ENCODE measurements around the gene PPP1R16B. TPM values are rescaled to one million over a fixed set of nuclear protein-coding genes. Genes with fewer than 3 reads are reported as not detected.

Gene PPP1R16B
- total RNA-seq, 1 donor = not detected

GRCh38 chr20:38831995-38832620 lies 26.6 kb downstream of the PPP1R16B start:
- H3K27me3 ChIP-seq (ENCODE audit: insufficient read depth, low read length) = peaks cover 12% of the 10 kb centered on the region
- H3K4me2 ChIP-seq (ENCODE audit: insufficient read depth, low read length) = no peak overlapping the region
- H3K79me2 ChIP-seq (ENCODE audit: insufficient read depth, low read length) = no peaks in the 10 kb centered on the region
- no peaks in the 10 kb centered on the region for H3K9me3 ChIP-seq (ENCODE audit: low read depth, low read length)
- TF ChIP-seq, protein P1, sequence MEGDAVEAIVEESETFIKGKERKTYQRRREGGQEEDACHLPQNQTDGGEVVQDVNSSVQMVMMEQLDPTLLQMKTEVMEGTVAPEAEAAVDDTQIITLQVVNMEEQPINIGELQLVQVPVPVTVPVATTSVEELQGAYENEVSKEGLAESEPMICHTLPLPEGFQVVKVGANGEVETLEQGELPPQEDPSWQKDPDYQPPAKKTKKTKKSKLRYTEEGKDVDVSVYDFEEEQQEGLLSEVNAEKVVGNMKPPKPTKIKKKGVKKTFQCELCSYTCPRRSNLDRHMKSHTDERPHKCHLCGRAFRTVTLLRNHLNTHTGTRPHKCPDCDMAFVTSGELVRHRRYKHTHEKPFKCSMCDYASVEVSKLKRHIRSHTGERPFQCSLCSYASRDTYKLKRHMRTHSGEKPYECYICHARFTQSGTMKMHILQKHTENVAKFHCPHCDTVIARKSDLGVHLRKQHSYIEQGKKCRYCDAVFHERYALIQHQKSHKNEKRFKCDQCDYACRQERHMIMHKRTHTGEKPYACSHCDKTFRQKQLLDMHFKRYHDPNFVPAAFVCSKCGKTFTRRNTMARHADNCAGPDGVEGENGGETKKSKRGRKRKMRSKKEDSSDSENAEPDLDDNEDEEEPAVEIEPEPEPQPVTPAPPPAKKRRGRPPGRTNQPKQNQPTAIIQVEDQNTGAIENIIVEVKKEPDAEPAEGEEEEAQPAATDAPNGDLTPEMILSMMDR (IDR thresholded peaks at IDR 0.05; ENCODE audit: extremely low read depth, low read depth, low read length) = no peak
- no peak for DNase-seq (ENCODE audit: insufficient read length, low spot score, missing footprints)
- H3K36me3 ChIP-seq (ENCODE audit: insufficient read depth, low read length) = no peaks in the 10 kb centered on the region
- no peaks in the 10 kb centered on the region for H3K4me1 ChIP-seq (ENCODE audit: insufficient read depth, low read length)
- no peak overlapping the region for H2AFZ ChIP-seq (ENCODE audit: low read length)
- no peak overlapping the region for H3K4me3 ChIP-seq (ENCODE audit: insufficient read depth, low read length)
- H3K27ac ChIP-seq (ENCODE audit: low read depth, low read length) = no peak overlapping the region
- no peaks in the 10 kb centered on the region for H4K20me1 ChIP-seq (ENCODE audit: insufficient read depth, low read length)

GRCh38 chr20:38833154-38833856 lies 27.8 kb downstream of the PPP1R16B start:
- Histone ChIP-seq H3K27ac (ENCODE audit: low read depth, low read length) (no peak overlapping the region), H3K27me3 (ENCODE audit: insufficient read depth, low read length) (peaks cover 9% of the 10 kb centered on the region), H3K4me2 (ENCODE audit: insufficient read depth, low read length) (no peak overlapping the region), H3K79me2 (ENCODE audit: insufficient read depth, low read length) (no peaks in the 10 kb centered on the region), H3K9me3 (ENCODE audit: low read depth, low read length) (no peaks in the 10 kb centered on the region), H3K4me1 (ENCODE audit: insufficient read depth, low read length) (no peaks in the 10 kb centered on the region), H3K36me3 (ENCODE audit: insufficient read depth, low read length) (no peaks in the 10 kb centered on the region), H3K4me3 (ENCODE audit: insufficient read depth, low read length) (no peak overlapping the region), H2AFZ (ENCODE audit: low read length) (no peak overlapping the region), H4K20me1 (ENCODE audit: insufficient read depth, low read length) (no peaks in the 10 kb centered on the region)
- TF ChIP-seq, protein P1 (IDR thresholded peaks at IDR 0.05; ENCODE audit: extremely low read depth, low read depth, low read length) = no peak
- no peak for DNase-seq (ENCODE audit: insufficient read length, low spot score, missing footprints)

GRCh38 chr20:38833857-38834164 lies 28.3 kb downstream of the PPP1R16B start:
- TF ChIP-seq, protein P1 (IDR thresholded peaks at IDR 0.05; ENCODE audit: extremely low read depth, low read depth, low read length) = no peak
- Histone ChIP-seq H3K27me3 (ENCODE audit: insufficient read depth, low read length) (peaks cover 9% of the 10 kb centered on the region), H3K4me2 (ENCODE audit: insufficient read depth, low read length) (no peak overlapping the region), H3K79me2 (ENCODE audit: insufficient read depth, low read length) (no peaks in the 10 kb centered on the region), H4K20me1 (ENCODE audit: insufficient read depth, low read length) (no peaks in the 10 kb centered on the region), H2AFZ (ENCODE audit: low read length) (no peak overlapping the region), H3K4me3 (ENCODE audit: insufficient read depth, low read length) (no peak overlapping the region), H3K27ac (ENCODE audit: low read depth, low read length) (no peak overlapping the region), H3K36me3 (ENCODE audit: insufficient read depth, low read length) (no peaks in the 10 kb centered on the region), H3K9me3 (ENCODE audit: low read depth, low read length) (no peaks in the 10 kb centered on the region), H3K4me1 (ENCODE audit: insufficient read depth, low read length) (no peaks in the 10 kb centered on the region)
- DNase-seq (ENCODE audit: insufficient read length, low spot score, missing footprints) = no peak

- DNase-seq (ENCODE audit: insufficient read length, low spot score, missing footprints) = no peak
- H4K20me1 ChIP-seq (ENCODE audit: insufficient read depth, low read length) = no peaks in the 10 kb centered on the region
- H3K79me2 ChIP-seq (ENCODE audit: insufficient read depth, low read length) = no peaks in the 10 kb centered on the region
- no peak overlapping the region for H2AFZ ChIP-seq (ENCODE audit: low read length)
- TF ChIP-seq, protein P1 (IDR thresholded peaks at IDR 0.05; ENCODE audit: extremely low read depth, low read depth, low read length) = no peak
- H3K36me3 ChIP-seq (ENCODE audit: insufficient read depth, low read length) = no peaks in the 10 kb centered on the region
- H3K4me1 ChIP-seq (ENCODE audit: insufficient read depth, low read length) = no peaks in the 10 kb centered on the region
- no peak overlapping the region for H3K27ac ChIP-seq (ENCODE audit: low read depth, low read length)
- peaks cover 9% of the 10 kb centered on the region for H3K27me3 ChIP-seq (ENCODE audit: insufficient read depth, low read length)
- no peak overlapping the region for H3K4me2 ChIP-seq (ENCODE audit: insufficient read depth, low read length)
- no peak overlapping the region for H3K4me3 ChIP-seq (ENCODE audit: insufficient read depth, low read length)
- no peaks in the 10 kb centered on the region for H3K9me3 ChIP-seq (ENCODE audit: low read depth, low read length)
Observed at GRCh38 chr20:38834868-38835267, 29.4 kb downstream of the PPP1R16B start.

Measured in osteoblast (primary cell).